ENCODE data around the gene OSBPL1A.

Gene OSBPL1A

DNA sequence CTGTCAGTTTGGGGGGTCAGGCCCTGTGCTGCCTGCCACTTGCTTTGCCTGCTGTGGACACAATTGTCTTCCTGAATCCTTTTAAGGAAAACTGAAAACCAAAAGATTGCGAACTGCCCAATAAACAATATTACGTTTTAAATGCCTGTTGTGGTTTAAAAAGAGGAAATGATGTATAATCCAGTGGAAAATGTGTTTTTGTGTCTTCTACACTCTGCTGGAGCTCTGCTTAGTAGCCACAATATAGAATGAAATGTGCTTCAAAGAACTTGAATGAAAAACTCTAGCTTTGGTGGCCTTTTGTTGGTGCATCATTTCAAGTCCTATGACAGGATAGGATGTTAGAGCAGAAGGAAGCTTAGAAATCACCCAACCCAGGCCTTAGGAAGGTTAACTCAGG, 282.0 kb downstream of the OSBPL1A start:
- DNase-seq = no peak

DNA sequence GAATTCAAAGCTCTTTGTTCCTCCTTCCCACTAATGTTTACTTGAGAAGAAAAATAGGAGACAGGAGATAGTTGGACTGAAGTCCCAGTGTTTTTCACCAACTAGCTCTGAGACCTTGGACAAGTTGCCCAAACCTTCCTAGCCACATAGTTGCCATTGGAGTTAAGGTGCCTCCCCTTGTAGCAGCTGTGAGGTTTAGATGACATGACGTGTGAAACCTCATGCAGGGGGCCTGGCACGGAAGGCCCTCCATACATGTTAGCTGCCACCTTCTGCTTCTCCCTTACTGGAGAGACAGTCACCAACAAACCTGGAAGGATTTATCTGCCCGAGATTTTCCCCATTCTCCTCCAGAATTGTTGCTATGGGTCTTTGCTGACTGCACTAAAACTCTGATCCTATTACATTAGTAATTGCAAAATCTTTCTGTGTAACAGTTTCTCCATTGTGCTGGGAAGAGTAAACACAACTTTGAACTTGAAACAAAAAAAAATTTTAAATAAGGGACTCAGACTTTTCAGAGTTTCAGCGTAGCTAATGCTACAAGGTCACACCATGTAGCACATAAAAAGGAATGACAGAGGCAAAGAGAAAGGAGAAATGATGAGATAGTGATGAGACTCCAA, 282.6 kb downstream of the OSBPL1A start:
- DNase-seq = no peak

DNA sequence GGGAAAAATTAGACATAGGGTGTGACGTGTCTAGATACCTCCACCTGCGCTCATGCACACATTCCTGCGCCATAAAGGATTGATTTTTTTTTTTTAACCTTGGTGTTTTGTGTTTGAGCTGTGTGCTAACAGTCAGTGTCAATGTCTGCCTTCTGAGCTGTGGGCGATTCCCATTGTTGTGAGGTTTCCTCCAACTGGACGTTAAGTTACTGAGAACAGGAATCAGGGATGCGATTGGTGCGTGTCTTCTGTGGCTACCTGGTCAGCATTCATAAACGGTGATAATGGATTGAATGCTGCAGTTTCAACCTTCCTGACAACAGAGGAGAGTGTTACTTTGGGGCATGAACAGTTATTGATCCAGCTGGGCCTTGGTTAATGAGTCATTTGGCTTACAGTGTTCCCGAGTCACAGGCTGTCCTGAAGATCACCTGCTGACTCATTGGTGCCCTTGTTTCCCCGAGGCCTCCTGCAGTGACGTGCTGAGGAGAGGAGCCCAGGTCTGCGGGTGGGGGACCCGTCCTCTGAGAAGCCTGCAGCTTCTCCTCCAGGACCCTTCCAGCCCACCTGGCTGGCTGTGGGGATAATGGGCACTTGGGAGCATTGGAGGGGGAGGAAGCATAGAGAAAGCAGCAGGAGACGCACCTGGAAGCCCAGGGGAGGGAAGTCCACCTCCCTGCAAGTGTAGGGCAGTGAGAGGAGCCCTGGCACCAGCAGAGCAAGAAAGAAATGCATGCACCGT, 284.6 kb downstream of the OSBPL1A start:
- DNase-seq = peak in 1 of 2 experiments; percentile 3

DNA sequence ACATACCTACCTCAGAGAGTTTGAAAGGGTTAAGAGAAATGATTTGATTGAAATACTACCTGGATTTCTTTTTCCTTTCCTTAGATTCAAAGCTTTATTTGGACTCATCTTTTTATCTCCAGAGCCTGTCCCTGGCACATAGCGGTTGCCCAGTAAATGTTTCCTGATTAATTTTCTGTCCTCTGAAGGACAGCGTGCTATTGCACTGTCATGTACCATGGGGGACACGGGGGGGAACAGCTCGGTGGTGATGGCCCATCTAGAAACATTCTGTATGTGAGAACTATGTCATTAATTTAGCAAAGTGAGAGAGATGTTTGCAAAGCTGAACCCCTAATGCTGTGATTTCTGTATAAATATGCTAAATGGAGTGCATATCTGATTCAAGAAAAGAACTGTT, 285.2 kb downstream of the OSBPL1A start:
- no peak for DNase-seq

All from activated CD4-positive, alpha-beta T cell treated with anti-CD3 and anti-CD28 coated beads, Interleukin-2, amount 50 U/mL, for 4 hours (primary cell).